ENCODE results near the gene ORC5.

ORC5 gene

DNA sequence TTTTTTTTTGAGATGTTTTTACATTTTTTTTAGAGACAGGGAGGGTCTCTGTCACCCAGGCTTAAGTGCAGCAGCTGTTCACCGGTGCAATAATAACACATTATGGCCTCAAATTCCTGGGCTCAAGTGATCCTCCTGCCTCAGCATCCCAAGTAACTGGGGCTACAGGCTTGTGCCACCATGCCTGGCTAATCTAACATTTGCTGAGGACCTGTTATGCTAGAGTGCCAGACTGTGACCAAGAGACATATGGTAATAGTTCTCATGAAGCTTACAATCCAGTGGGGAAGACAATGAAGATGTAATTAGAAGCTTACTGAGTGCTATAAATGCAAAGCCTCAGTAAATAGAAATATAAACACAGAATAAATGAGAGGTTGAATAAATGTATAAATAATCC is 17.6 kb upstream of the ORC5 start:
- DNase-seq (ENCODE audit: low read depth in 2 of 2) = no peak
- H3K4me3 ChIP-seq (replicated peaks in 1 of 2; ENCODE audit: low read depth in 2 of 2, low read length in 2 of 2) = no peak overlapping the region
- TF ChIP-seq, protein P1, sequence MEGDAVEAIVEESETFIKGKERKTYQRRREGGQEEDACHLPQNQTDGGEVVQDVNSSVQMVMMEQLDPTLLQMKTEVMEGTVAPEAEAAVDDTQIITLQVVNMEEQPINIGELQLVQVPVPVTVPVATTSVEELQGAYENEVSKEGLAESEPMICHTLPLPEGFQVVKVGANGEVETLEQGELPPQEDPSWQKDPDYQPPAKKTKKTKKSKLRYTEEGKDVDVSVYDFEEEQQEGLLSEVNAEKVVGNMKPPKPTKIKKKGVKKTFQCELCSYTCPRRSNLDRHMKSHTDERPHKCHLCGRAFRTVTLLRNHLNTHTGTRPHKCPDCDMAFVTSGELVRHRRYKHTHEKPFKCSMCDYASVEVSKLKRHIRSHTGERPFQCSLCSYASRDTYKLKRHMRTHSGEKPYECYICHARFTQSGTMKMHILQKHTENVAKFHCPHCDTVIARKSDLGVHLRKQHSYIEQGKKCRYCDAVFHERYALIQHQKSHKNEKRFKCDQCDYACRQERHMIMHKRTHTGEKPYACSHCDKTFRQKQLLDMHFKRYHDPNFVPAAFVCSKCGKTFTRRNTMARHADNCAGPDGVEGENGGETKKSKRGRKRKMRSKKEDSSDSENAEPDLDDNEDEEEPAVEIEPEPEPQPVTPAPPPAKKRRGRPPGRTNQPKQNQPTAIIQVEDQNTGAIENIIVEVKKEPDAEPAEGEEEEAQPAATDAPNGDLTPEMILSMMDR (IDR thresholded peaks at IDR 0.05; ENCODE audit: low read depth, low read length) = no peak

DNA sequence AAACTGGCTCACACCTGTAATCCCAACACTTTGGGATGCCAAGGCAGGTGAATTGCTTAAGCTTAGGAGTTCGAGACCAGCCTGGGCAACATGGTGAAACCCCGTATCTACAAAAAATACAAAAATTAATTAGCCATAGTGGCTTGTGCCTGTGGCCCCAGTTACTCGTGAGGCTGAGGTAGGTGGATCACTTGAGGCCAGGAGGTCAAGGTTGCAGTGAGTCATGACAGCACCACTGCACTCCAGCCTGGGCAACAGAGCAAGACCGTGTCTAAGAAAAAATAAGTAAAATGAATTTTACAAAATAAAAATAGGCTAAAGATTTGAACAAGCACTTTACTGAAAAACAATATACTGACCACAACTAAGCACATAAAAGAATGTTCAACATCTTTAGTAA is 9.8 kb upstream of the ORC5 start:
- TF ChIP-seq, protein P1 (IDR thresholded peaks at IDR 0.05; ENCODE audit: low read depth, low read length) = no peak
- H3K4me3 ChIP-seq (replicated peaks in 1 of 2; ENCODE audit: low read depth in 2 of 2, low read length in 2 of 2) = no peak overlapping the region
- no peak for DNase-seq (ENCODE audit: low read depth in 2 of 2)

DNA sequence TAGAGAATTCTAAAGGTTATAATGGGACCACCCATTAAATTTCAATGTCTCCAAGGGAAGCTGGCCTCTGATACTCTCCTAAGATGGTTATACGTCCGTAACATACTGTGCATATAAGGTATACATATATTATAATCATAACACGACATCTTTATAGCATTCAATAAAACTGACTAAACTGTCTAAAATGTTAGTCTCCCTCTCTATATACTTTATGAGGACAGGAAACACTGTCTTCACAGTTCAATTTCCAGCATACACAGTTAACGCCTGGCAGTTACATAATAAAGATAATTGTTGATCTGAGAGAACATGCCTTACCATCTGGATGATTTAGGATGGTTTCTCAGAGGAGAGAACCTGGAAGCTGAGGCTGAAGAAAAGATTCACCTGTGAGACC is 1.2 kb upstream of the ORC5 start:
- H3K4me3 ChIP-seq (replicated peaks in 1 of 2; ENCODE audit: low read depth in 2 of 2, low read length in 2 of 2) = no peak overlapping the region
- no peak for DNase-seq (ENCODE audit: low read depth in 2 of 2)
- TF ChIP-seq, protein P1 (IDR thresholded peaks at IDR 0.05; ENCODE audit: low read depth, low read length) = no peak

DNA sequence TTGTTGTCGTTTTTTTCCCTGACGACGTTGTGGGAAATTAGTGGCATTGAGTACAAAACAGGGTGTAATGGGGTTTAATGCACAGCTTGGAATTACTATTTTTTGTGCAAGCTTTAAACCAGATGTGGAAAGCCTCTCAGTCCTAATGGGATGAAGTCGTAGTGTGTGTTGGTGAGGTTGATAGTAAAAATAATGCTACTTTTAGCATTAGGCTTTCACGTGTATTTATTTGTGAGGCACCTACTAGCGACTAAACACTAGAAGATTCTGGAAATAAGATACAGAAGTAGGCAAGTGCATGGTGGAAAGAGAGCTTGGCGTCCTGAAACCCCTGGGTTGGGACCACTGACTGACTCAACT is 588 bp upstream of the ORC5 start:
- peak overlapping the region; percentile 82 to 95 for H3K4me3 ChIP-seq (replicated peaks in 1 of 2; ENCODE audit: low read depth in 2 of 2, low read length in 2 of 2)
- no peak for DNase-seq (ENCODE audit: low read depth in 2 of 2)
- TF ChIP-seq, protein P1 (IDR thresholded peaks at IDR 0.05; ENCODE audit: low read depth, low read length) = no peak

DNA sequence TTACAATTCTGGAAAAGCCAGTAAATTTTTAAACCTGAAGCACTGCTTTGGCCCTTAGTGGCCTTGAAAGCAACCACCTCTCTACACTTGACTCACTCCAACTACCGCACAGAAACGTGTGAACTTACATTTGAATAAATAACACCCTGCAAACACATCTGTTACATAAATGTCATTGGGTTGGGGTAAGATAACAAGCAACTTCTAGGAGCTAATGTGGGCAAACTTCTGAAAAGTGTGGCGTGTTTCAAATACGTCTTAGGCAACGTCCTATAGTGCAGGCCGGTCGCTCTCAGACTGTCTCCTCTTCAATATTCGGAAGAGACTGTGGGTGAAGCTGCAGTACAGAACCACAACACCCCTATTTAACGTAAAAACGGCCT is 474 bp downstream of the ORC5 start:
- H3K4me3 ChIP-seq (replicated peaks in 1 of 2; ENCODE audit: low read depth in 2 of 2, low read length in 2 of 2) = peak overlapping the region; percentile 82 to 95
- TF ChIP-seq, protein P1 (IDR thresholded peaks at IDR 0.05; ENCODE audit: low read depth, low read length) = no peak
- peak in 1 of 2 donors; percentile 28 for DNase-seq (ENCODE audit: low read depth in 2 of 2)

DNA sequence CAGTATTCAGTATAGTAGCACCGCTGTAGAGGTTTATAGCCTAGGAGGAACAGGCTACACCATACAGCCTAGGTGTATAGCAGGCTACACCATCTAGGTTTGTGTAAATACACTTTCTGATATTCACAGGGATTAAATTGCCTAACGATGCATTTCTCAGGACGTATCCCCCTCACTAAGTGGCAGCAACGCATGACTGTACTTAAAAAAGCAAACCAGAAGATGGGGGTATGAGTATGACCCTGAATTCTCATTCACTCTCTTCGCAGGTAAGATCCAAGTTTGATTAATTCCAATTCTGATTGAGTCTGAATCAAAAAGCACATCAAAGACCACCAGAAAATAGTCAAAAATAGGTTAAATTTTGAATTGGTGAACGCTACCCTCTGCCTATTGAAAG is 972 bp downstream of the ORC5 start:
- DNase-seq (ENCODE audit: low read depth in 2 of 2) = no peak
- TF ChIP-seq, protein P1 (IDR thresholded peaks at IDR 0.05; ENCODE audit: low read depth, low read length) = no peak
- H3K4me3 ChIP-seq (replicated peaks in 1 of 2; ENCODE audit: low read depth in 2 of 2, low read length in 2 of 2) = peak overlapping the region; percentile 82 to 95

DNA sequence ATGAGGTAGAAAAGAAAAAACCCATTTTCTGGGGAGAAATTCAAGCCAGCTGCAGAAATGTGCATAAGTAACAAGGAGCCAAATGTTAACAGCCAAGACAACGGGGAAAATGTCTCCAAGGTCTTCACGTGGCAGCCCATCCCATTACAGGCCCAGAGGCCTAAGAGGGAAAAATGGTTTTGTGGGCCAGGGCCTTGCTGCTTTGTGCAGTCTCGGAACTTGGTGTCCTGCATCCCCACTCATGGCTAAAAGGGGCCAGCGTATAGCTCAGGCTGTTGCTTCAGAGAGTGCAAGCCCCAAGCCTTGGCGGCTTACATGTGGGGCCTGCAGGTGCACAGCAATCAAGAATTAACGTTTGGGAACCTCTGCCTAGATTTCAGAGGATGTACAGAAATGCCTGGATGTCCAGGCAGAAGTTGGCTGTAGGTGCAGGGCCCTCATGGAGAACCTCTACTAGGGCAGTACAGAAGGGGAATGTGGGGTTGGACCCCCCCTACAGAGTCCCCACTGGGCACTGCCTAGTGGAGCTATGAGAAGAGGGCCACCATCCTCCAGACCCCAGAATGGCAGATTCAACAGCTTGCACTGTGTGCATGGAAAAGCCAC is 9.0 kb downstream of the ORC5 start:
- TF ChIP-seq, protein P1 (IDR thresholded peaks at IDR 0.05; ENCODE audit: low read depth, low read length) = no peak
- no peak overlapping the region for H3K4me3 ChIP-seq (replicated peaks in 1 of 2; ENCODE audit: low read depth in 2 of 2, low read length in 2 of 2)
- no peak for DNase-seq (ENCODE audit: low read depth in 2 of 2)

All from cardiac fibroblast (primary cell).